Left hindlimb (tissue), 1 donor: ENCODE data around the gene COL17A1.

Experiments used
- DNase-seq: peaks from one replicate; pipeline ENCODE4 v3.0.0-alpha.2; 2018

Gene COL17A1

DNA sequence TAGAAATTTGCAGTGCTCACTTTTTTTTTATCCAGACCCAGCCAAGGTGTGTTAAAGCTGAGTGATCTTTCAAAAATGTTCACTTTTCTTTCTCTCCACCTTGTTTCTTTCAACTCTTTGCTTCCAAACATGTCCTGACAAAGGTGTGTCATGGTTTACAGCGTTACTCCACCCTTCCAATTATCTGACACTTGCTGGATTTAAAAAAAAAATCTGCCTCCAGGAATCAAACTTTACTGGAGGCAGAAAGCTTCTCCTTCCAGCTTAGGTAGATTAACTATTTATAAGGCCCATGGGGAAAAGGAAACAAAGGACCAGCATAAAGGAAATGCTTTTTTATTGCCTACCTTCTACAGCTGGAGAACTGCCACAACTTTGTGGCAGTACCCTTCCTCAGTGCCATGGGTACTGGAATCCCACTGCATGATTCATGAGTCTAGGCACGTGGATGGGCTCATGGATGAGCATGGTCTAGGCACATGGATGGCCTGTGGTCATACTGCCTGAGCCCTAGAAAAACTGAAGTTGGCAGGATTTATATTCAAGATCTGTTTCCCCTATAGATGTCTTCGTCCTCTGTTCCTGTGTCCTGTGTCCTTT lies at the start of gene COL17A1:
Gene COL17A1, minus strand, starts transcription at position 80 of the 600 bp plus-strand sequence. CDS start 5,207 bp downstream, outside the sequence.
- no peak for DNase-seq

DNA sequence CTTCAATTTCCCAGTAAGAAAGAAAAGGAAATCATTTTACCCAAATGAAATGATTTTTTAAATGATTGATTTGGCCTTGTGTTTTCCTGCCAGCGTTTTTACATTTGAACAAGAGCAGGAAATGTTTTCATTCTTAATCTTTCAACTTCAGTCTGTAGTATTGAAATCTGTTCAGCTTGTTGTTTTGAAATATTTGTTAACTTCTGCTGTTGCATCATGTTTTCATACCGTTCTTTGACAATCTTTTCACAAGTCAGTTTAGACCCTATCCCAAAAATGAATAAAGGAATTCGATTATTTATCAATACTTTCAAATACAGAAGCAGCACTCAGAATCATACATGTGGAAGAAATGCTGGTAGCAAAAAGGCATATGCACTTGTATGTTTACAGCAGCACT lies 44.4 kb upstream of the COL17A1 start:
- no peak for DNase-seq

DNA sequence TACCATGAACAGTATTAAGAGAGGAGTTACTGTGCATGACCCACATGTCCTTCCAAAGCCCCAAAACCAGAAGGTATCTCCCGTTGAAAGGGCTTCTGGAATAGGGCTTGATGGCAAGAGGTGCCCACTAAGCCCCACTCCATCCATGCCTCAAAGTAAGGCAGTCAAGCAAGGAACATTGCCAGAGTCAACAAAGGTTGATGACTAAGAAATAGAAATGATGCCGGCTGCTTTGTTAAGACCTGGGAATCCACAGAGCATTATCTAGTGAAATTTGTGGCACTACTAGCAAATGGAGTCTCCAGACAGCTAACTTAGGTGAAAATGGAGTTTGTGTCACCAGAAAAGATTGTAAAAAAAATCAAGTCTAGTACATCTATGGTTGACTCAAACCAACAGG lies 42.5 kb upstream of the COL17A1 start:
- no peak for DNase-seq

DNA sequence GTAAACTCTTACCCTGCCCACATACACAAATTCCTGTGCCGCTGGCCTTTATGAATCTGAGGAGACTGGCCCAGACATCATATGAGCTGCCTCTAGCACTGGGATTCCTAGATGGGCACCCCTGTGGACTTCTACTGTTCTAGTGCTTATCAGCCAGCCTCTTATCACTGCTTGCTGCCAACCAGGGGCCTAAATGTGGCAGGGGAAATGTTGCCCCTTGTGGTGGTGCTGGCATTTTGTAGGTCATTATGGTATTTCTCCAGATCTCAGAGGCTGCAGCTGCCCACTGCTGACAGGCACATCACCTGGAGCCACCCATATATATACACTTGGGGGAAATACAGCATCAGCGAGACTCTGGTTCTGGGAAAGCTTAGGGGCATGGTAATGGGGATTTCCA lies 41.7 kb upstream of the COL17A1 start:
- DNase-seq, result no peak

DNA sequence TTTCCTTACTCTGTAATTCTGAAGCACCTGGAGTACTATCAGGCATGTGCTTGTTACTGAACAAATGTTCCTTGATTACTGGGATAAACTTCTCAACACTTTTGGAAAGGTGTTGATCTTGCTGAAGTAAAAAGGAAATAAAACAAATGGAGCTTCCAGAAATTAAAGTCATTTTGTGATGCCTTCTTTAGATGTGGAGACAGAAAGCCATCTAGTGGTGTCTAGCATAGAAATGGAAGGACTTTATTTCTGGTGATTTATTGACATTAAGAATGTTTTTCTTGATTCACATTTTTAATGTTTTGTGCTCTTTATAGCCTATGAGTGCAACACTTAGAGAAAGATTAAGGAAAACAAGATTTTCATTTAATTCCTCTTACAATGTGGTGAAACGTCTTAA lies 37.7 kb upstream of the COL17A1 start:
- DNase-seq, result no peak

DNA sequence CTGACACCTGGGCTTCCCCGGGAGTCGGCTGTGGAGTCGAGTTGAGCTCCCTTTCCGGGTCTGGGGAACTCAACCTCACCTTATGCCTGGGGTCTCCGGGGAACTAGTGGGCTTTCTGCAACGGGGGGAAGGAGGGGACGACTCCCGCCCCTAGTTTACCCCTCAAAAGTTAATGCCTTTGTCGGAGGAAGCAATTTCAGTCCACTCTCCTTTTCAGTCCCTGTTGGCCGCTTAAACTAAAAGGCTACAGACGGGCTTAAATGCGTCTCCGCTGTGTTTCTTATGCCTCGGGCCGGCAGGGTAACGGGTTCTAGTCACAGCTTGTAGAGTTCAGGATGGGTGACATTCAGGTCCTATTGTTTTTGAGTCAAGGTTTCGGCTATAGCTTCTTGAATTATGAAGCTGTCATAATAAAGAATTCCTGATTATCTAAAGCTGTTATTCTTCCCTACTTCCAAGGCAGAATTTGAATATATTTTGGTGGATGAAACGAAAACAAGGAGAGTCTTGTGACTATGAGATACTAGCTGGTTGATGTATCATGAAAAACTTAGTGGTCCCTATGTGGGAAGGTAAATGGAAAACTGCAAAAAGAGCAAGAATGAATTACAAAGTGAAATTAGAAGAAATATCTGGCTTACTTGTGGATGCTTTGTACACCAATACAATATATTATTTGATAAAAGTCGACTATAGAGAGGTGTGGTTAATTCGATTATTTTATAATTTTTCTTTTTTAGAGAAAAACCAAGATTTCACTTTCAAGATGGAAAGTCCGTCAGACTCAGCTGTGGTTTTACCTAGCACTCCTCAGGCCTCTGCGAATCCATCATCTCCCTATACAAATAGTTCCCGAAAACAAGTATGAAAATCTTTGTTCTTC lies 36.8 kb upstream of the COL17A1 start:
- no peak for DNase-seq

DNA sequence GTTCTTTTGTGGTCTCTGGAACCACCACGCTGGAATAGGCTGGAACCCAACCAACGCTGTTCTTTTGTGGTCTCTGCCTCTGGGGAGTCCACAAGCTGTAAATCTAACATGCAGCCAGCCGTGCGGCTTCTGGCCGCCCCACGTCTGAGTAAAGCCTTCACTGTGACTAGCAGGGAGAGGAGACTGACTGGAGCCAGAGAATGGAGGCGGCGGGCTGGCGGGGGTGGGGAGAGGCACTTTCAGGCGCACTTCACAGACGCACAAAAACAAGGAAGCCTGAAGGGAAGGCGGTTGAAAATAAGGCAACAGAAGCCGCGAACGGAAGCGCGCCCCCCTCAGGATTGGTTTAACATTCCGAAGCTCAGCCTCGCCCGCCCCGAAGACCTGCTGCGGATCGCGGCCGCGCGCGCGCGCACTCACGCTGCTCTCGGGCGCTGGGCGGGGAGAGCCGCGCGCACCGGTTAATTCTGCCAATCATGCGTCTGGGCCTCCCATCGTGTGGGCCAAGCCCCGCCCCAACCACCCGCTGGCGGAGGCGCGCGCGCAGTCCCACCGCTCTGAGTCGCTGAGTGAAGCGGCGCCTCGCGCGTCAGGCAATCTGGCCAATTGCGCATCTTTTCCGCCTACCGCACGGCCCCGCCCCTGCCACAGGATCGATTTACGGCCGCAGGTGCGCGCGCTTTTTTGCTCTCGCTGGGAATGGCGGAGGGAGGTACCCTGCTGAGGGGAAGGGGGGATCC lies 36.0 kb upstream of the COL17A1 start, which contains the start of gene SFR1:
Gene SFR1, plus strand, starts transcription at position 687 of the 740 bp plus-strand sequence. Its CDS starts 13 bp downstream, at position 700.
- peak; percentile 99 for DNase-seq

DNA sequence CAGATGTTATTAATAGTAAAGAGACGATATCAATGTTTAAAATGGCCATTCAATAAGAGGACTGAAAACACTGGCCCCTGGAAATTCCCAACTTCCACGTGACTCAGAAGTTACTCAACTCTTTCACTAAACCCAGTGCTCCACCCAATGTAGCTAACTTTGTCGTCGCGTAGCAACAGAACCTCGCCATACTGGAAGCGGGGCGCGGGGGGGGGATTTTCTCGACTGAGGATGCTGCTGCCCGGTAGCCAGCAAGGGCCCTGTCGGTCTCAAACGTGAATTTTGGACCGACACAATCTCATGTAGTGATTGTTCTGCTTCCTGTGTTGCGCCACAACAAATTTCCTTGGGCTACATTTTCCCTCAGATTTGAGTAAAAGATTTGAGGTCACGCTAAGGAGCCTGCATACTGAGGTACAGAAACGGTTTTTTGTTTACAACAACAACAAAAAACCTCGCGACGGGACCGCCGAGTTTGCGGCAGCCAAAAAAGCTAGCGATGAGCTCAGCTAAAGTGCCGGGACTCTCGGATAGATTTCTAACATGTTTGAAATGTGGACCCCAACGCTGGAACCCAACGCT lies 35.3 kb upstream of the COL17A1 start:
- DNase-seq, result peak; percentile 93

DNA sequence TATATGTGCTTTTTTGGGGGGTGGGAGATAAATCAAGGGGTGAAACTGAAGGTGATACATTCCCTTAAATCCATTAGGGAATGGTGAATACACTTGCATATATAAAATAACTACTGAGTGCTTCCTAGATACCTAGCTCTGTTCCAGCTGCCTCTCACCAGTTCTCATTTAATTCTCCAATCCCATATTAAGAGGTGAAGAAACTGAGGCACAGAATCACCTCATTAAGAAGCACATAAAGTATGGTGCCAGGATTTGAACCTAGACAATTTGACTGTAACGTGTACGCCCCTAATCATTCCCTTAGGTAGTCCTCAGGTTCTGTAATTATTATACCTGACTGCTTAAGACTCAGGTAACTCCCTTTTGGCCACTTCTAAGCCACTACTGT lies 34.8 kb upstream of the COL17A1 start:
- DNase-seq, result no peak

DNA sequence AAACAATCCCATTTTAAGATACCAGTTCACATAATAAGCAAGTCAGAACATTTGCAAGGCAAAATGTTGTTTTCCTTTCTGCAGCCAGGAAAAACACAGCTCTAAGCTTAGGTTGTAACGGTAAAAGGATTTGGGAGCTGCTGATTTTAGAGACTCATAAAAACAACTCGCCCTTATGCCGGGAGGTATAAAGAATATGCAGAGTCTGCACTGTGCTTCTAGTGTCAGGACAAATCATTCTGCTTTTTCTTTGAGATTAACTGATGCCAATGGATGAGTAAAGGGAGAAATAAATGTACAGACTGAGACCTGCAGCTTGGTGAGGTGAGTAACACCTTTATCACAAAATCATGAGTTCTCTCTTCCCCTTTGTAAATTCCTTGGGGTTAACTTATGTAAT lies 34.3 kb upstream of the COL17A1 start:
- no peak for DNase-seq

DNA sequence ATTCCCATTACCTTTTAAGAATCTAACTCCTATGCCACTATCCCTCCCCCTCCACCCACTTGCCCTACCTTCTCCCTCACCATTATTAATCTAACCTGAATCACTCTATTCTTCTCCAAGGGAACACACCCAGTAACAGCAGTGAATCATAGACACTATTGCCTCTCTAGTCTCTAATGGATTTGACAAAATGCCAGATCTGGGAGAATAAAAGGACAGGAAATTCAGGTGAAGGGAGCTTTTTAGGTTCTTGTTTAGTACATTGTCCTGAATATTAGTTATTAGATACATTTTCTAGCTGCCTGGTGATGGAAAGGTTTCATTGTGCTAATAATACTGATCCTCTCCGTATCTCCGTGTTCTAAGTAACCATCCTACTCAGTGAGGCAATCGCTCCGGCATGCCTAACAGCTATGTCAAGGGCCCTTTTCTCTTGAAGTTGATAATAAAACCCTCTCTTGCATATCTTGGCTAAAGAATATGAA lies 32.2 kb upstream of the COL17A1 start:
- DNase-seq, result no peak

DNA sequence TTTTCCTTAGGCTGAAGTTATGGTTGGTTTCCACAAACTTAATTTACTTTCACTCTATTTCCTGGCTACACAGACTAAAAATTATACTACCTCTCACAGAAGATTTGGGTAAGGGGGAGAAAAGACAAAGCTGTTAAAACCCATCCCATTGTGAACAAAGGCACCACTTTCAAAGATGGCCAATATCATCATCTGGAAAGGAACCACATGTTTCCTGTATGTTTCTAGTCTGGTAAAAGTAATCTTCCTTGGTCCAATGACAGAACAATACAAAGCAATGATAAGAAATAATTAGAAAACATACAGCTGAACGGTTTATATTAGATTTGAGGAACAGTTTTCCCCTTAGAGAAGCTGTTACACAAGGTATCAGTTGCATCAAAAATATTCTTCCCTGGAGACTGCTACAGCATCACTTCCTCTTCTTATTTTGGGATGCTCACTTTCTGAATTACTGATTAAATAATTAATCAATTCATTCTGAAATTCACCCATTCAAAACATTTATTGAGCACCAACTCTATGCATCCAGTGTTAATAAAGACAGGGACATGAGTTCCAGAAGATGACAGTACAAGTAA lies 27.8 kb upstream of the COL17A1 start:
- no peak for DNase-seq

DNA sequence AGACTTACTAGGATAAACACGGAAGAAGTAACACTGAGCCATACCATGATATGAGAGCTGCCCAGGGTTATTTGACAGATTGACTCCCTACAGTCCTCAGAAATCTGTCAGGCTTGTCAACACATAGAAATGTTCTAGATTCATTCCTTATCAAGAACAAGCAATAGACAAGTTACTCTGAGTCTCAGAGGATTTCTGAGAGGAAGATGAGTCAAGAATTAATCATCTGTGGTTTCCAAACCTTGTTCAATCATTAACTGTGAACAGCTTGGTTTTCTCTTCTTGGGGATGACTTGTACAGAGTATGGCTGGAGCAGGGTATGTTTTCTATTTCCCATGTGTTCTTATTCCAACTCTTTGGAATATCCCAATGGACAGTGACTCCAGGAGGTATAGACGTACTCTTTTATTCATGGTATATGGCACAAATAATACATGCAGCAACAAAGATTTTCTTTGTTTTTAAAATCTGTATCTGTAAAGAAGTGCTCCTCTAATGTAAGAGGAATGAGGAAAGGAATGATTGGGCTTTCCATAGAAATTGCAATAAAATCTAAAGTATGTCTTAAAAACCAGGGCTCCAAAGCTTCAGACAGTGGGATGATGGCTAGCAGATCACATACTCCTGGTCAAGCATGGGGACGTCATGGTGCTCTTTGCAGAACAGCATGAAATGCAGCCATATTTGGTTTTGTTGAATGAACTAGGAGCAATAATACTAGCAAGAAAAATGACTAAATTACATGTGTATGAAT lies 24.4 kb upstream of the COL17A1 start:
- DNase-seq, result no peak

DNA sequence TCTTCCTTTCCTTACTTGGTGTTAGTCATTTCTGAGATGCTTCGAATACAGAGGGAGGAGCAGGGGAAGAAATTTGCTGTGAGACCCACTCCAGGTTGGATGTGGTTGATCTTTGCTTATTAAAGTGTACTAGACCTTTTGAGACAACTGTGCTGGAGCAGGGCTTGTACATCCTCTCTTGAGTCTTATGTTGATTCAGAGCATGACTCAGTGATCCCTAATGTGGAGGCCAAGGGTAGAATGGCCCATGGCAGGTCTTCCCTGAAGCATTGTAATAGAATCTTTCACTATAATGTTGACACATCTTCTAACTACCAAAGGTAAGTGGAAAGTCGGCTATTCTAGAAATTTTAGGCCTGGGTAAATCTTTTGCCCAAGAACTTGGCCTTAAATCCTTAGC lies 19.2 kb upstream of the COL17A1 start:
- DNase-seq, result no peak

DNA sequence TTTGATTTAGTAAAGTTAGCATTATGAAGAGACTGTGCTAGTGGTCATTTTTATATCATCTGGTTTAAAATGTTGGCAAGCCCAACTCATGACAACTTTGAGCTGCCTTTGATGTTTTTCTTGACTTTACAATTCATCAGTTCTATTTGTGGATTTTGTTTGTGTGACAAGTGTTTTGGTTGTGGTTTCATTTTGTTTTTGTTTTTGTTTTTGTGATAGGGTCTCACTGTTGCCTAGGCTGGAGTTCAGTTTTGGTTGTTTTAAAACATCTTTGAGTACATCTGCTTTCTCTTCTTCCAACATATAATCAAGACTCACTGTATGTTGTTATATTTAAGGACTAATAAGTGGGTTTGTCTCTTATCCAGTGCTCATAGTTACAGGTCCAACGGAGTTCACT lies 18.7 kb upstream of the COL17A1 start:
- no peak for DNase-seq

DNA sequence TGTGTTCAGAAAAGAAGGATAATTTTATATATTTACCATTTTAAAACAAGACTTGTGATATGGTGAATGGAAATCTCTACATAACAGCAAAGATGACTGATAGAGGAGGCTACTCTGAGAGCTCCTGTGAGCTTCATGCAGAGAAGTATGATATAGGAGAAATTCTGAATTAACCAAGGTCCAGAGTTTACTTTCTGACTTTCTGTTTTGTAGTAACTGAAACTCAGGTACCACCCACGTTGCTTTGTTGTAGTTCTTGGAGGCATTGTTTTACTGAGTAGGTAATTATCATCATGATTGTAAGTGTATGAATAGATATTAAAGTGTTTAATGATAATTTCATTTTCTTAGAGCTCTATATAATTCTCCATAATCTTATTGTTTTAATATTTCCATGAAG lies 18.3 kb upstream of the COL17A1 start:
- no peak for DNase-seq

DNA sequence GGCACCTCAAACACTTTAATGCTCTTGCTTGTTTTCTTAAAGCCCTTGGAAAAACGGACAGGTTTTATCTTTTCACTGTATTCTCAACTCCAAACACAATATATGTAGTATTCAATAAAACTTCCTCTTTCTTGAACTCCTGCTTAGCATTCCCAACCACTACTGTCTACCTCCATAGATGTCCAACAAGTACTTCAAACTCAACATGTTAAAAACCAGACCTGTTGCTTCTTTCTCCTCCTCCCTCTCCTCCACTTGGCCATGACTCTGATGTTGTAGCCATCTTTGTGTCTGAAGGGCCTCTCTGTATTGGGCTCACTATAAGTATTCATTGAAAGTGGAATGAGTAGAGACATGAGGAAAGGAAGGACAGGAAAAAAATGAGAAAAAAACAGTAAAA lies 16.2 kb upstream of the COL17A1 start:
- no peak for DNase-seq

DNA sequence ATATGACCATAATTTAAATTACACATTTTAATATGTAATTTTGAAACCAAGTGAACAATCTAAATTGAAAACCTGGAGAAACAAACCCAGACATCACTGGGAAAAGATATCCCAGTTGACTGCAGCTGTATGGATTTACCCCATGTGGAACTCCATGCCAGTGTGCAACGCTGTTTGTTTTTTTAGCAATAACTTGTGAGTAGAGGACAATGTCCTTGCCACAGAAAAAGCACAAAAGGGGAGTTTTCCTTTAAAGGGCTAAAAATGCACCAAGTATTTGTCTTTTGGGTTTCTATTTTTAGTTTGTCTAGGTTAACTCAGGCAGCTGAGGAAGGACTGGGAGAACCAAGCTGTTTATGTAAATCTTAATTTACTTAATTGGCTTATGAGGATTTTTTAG lies 15.1 kb upstream of the COL17A1 start:
- DNase-seq, result no peak

DNA sequence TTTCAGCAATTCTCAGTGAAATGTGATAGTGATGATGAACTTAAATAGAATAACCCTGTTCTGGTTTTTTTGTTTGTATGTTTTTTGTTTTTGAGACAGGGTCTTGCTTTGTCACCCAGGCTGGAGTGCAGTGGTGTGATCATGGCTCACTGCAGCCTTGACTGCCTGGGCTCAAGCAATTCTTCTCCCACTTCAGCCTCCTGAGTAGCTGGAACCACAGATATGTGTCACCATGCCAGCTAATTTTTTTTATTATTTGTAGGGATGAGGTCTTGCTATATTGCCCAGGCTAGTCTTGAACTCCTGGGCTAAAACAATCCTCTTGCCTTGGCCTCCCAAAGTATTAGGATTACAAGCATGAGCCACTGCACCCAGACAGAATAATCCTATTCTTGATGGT lies 14.3 kb upstream of the COL17A1 start:
- DNase-seq, result no peak

DNA sequence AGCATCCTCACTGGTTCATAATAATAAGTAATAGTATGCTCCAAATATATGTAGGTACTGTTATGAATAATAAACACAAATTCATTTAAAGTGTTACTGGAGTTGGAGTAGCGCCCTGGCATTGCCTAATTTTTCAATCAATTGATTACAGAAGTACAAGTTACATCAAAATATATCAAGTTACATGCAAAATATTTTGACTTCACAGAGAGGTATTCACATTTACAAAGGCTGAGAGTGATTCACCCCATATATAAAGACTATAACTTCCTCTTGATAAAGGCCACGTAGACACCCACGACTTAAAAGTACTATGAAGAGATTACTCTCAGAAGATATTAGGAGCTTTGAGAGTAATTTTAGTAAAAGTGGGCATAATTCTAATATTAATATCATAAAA lies 13.6 kb upstream of the COL17A1 start:
- no peak for DNase-seq

DNA sequence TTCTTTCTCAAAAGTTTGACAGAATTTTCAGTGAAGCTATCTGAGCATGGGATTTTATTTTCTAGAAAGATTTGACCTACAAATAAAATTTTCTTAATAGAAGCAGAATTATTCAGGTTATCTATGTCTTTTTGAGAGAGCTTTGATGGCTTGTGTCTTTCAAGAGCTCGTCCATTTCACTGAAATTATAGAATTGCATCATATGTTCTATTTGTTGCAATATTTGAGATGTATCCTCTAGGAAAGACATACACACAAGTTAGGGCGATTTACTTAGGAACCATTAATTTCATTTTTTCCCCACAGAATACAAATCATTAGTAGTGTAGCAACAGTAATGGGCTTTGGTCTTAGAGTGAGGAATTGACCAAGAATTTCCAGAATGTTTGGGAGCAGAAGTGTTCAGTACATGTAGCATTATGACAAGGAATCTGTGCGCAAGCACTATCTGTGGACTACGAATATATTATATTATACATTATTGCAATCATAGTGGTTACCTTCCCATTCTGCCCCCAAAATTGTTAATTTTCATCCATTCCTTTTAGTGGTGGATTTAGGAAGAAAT lies 12.8 kb upstream of the COL17A1 start:
- no peak for DNase-seq

DNA sequence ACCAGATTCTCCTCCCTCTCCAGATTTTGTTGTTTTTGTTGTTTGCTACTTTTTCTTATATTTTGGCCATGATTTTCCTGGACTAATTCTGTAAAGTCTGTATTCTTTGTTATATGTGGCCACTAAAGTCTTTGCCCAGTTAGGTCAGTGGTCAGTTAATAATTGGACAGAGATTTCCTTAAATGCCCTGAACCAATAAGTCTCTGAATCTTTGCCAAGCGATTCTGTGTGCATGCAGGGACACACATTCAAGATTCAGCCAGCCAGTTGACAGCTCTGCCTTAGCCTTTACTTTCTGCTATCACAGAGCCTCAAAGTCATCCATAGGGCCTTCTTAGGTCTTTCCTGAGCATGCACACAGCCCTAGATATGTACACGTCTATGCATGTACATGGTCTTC lies 11.0 kb upstream of the COL17A1 start:
- no peak for DNase-seq
